PFSK-1 (cell line): ENCODE data around the gene SLC19A1.

Source experiments
- FOXP2 ChIP-seq: optimal IDR thresholded peaks from 2 replicates; pipeline ENCODE3; 2011; ENCODE audit warnings: borderline replicate concordance, control low read depth, inconsistent platforms; ENCODE audit not compliant: insufficient read depth; ENCODE audit errors: extremely low read length, extremely low read depth
- POLR2AphosphoS5 ChIP-seq: IDR thresholded peaks from 2 replicates; pipeline ENCODE4 v1.6.1; 2012; ENCODE audit warnings: low read depth, mild to moderate bottlenecking, control low read depth, low read length, moderate library complexity
- SIN3A ChIP-seq: IDR thresholded peaks from 2 replicates; pipeline ENCODE4 v1.6.1; 2012; ENCODE audit warnings: mild to moderate bottlenecking, low read length, moderate library complexity, borderline replicate concordance; ENCODE audit not compliant: insufficient read depth
- TAF1 ChIP-seq: IDR thresholded peaks from 2 replicates; pipeline ENCODE4 v1.6.1; 2012; ENCODE audit warnings: low read length, control low read depth, borderline replicate concordance; ENCODE audit not compliant: insufficient read depth
- TF ChIP-seq, protein P1 (sequence below), 2 experiments: IDR thresholded peaks; 2 replicates each; pipeline versions ENCODE4 v1.6.1 to v1.8.0; 2011 to 2012; ENCODE audit warnings: low read depth in 2 of 2, low read length in 2 of 2, control low read depth in 1 of 2, inconsistent platforms in 1 of 2, mild to moderate bottlenecking in 1 of 2, moderate library complexity in 1 of 2; ENCODE audit not compliant: insufficient read depth in 1 of 2

DNA sequence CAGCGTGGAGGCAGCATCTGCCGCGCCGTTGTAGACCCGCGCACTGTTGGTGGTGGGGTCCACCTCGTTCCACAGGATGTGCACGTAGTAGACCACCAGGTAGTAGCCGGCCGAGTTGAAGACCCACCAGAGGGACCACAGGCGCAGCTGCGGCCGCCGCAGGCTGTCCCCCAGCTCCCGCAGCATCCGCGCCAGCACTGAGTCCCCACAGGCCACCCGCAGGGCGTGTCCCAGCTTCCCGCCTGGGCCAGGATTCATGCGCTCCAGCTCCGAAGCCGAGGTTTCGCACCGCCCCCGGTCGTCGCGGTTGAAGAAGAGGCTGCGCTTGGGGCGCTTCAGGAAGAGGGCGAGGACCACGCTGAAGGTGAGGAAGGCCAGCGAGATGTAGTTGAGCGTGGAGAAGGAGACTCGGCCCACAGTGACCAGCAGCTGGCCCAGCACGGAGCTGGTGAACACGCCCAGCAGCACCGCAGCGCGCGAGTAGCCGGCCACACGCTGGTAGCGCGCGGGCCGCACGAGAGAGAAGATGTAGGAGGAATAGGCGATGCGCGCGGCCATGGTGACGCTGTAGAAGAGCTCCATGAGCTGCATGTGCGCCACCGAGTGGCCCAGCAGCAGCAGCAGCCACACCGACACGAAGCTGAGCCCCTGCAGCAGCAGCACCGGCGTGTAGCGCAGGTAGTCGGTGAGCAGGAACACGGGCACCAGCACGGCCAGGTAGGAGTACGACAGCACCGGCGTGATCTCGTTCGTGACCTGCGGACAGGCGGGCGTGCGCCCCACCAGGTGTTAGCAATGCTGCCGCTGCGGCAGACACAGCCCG lies 10.6 kb downstream of the SLC19A1 start:
- TF ChIP-seq TAF1 (no peak), POLR2AphosphoS5 (no peak), SIN3A (no peak), FOXP2 (no peak)
- TF ChIP-seq, protein P1, sequence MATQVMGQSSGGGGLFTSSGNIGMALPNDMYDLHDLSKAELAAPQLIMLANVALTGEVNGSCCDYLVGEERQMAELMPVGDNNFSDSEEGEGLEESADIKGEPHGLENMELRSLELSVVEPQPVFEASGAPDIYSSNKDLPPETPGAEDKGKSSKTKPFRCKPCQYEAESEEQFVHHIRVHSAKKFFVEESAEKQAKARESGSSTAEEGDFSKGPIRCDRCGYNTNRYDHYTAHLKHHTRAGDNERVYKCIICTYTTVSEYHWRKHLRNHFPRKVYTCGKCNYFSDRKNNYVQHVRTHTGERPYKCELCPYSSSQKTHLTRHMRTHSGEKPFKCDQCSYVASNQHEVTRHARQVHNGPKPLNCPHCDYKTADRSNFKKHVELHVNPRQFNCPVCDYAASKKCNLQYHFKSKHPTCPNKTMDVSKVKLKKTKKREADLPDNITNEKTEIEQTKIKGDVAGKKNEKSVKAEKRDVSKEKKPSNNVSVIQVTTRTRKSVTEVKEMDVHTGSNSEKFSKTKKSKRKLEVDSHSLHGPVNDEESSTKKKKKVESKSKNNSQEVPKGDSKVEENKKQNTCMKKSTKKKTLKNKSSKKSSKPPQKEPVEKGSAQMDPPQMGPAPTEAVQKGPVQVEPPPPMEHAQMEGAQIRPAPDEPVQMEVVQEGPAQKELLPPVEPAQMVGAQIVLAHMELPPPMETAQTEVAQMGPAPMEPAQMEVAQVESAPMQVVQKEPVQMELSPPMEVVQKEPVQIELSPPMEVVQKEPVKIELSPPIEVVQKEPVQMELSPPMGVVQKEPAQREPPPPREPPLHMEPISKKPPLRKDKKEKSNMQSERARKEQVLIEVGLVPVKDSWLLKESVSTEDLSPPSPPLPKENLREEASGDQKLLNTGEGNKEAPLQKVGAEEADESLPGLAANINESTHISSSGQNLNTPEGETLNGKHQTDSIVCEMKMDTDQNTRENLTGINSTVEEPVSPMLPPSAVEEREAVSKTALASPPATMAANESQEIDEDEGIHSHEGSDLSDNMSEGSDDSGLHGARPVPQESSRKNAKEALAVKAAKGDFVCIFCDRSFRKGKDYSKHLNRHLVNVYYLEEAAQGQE (IDR thresholded peaks at IDR 0.05; ENCODE audit: insufficient read depth in 1 of 2, low read depth in 2 of 2, low read length in 2 of 2): no peak
